GM21717 (cell line): Measurements from ENCODE around the gene LTB4R.

ENCODE experiments used
- ATAC-seq: cut with Tn5 transposase; IDR thresholded peaks from one replicate; pipeline ENCODE4 v1.9.1; 2021; ENCODE audit warnings: mild to moderate bottlenecking, moderate library complexity; ENCODE audit not compliant: unreplicated experiment

The LTB4R gene

DNA sequence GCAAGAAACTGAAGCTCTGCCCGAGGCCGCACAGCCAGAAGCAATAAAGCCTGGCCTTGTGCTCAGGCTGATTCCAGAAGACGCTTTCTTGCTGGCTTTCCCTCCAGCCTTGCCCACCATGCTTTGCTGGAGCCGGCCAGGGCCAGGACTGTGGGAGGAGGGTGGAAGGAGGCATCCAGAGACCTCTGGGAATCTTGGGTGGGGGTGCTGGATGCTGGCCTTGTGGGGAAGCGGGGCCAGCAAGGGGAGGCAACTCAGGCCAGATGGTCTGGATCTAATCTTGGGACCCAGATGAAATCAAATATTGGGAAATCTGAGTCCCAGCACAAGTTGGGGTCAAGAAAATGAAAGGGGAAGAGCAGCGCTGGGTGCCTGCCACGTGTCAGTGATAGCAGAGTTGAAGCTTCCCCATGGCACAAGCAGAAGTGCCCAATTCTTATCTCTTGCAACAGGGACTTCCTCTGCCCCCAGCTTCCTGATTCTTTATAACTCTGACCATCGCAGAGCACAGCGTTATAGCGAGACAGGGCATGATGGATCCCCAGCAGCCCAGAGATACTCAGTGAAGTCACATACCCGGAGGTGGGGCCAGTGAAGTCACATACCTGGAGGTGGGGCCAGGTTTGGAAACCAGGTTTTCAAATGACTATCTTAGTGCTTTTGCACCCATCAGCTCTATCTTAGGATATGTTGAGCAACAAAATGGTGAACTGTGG lies 33.5 kb upstream of the LTB4R start:
- ATAC-seq: no peak

DNA sequence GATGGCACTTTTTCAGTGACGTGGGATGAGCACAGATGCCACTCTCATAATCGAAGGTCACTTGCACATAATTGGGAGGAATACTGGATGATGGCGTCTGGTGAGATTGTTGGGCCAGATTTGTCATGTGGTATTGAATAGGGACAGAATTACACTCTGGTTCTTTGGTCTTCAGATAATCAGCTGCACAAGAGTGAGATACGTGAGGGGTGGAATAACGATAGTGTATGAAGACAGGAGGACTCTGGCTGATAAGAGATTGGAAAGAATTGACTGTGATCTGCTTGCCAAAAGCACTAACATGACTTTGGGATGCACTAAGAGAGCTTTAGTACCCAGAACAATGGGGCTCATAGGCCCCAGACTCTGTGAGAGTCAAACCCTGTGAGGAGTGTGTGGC lies 32.9 kb upstream of the LTB4R start:
- no peak for ATAC-seq

DNA sequence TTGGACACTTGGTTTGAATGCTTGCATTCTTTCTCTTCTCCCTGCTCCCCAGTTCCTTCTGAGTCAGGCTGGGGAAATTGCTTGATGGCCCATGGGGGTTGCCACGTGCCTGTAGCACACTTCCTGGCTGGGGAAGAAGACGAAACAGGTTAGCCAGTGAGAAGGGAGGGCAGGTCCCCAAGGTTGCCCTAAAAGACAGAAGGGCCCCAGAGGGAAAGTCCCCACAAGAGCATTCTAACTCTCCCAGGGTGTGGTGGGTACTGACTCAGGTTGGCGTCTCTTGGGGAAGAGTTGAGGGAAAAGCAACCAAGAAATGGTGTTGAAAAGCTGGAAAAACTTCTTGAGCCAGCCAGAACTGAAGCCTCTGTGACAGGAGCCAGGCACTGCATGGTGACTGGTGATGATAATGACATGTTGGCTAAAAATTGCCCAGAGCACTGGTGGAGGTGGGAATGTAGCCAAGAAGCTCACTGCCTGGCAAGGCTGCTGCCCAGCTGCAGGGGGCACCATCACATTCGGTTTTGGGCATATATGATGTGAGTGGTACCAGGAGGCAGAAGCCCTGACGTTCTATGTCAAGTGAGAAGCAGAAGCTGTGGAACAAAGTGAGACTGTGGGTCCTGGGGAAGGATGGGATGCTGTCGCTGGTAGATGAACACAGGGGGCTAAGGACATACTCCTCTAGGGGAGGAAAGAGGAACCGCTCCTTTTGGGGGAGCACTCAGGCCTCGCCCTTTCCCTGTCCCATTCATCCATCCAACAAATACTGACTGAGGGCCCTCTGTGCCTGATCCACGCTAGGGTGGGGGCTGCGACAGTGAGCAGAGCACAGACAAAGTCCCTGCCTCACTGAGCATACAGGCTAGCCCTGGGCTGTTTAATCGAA lies 31.8 kb upstream of the LTB4R start:
- no peak for ATAC-seq

DNA sequence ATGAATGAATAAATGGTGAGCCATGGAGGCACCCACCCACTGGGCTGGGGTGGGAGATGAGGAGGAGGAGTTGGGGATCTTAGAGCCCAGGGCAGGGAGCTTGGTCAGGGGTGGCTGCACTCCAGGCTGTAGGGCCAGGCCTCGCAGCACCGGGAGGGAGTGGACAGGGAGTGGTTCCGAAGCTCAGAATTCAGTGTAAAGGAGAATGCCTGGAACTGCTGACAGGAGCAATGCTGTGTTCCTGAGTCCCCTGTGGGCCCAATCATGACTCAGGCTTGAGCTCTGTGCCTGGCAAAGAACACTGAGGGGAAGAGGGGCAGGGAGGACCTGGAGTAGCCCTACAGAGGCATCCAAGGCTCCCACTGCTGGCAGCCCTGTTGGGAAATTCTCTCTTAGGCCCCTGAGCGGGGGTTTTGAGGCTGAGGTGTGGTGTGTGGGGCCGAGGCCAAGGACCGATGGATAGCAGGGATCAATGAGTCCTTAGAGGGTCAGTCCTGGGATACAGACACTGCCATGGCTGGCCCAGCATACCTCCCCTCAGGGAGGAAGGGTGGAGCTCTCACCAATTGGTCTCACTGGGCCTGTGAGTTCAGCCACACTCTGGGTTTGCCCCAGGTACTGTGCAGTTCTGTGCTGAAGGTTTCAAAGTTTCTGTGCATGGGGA lies 30.4 kb upstream of the LTB4R start:
- ATAC-seq: no peak

DNA sequence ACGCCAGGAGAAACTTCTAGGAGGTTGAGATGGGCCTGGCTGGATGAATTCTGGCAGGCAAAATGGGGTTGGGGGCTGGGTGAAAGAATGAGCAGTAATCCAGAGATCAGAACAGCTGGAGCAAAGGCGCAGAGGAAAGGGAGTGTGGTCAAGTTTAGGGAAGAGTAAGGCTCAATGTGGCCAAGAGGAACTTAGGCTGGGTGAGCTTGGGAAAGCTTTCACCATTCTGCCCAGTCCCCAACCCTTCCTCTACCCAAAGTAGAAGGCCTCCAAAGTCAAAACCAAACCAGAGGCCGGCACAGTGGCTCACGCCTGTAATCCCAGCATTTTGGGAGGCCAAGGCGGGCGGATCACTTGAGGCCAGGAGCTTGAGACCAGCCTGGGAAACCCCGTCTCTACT lies 29.7 kb upstream of the LTB4R start:
- no peak for ATAC-seq

- ATAC-seq: no peak
These were observed 28.6 kb upstream of the LTB4R start for GRCh38 chr14:24282736-24283135.

- ATAC-seq: no peak
These were observed 27.4 kb upstream of the LTB4R start for GRCh38 chr14:24283796-24284460.

- ATAC-seq: no peak
These were observed 26.7 kb upstream of the LTB4R start for GRCh38 chr14:24284501-24285035.

- no peak for ATAC-seq
These were observed 26.0 kb upstream of the LTB4R start for GRCh38 chr14:24285351-24285750.

DNA sequence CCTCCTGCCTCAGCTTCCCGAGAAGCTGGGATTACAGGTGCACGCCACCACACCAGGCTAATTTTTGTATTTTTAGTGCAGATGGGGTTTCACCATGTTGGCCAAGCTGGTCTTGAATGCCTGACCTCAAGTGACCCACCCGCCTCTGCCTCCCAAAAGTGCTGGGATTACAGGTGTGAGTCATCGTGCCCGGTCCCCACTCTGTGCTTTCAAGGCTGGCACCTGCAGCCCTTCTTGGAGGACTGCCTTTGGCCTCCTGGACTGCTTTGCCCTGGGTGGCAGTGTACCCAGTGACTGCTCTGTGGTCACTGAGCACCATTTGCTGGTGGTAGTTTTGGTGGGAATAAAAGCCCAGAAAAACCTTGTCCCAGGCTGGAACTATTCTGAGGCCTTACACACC lies 24.3 kb upstream of the LTB4R start:
- no peak for ATAC-seq

DNA sequence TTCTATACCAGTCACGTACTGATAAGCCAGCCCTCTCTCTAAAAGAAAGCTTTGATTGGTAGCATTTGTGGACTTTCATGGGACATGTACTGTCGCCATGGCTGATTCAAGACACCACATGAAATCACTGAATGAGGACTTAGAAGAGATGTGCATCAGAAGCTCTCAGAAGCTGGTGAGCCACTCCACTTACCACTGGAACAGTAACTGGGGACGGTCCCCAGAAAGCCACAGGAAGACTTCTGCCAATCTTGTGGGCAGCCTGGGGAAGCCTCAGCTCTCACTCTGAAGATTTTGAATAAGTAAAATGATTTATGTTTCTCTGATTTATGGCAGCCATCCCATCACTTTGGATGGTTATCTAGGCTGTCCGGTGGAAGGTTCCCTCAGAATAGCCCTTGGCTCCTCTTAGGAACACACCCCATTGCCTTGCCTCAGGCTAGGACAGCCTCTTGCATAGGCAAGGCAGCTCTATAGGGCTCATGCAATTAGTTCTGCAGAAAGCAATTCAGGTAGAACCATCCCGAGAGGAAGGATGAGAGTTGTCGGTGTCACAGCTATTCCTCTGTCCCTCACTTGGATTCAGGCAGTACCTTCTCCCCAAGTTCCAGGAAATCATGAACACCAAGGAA lies 21.5 kb upstream of the LTB4R start:
- no peak for ATAC-seq

- no peak for ATAC-seq
These were observed 20.6 kb upstream of the LTB4R start for GRCh38 chr14:24290746-24291145.

DNA sequence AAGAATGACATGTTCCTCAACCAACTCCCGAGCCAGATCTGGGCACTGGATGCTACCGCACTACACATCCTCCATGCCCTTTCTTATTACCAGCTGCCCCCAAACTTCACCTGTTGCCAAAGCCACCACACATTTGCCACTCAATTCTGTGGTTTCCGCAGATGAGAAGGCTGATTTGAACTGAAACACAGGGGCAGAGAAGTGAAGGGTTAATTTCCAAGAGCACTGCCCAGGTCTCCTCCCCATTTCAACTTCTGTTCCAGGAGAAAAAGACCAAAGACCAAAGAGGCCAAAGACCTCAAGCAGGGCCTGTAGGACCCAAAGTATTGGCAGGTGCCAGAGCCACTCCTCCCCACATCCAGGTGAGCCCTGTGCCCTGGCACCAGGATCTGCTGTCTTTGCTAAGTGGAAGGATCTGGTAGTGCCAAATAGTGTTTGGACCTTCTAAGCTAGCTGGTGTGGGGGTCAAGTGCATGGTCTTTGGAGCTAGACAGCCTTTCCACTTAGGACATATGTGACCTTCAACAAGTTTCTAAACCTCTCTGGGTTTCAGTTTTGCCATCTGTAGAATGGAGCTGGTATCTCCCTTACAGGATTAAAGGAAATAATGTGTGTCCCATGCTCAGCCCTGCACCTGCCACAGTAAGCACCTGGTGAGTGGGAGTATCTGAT lies 19.7 kb upstream of the LTB4R start:
- no peak for ATAC-seq

GRCh38 chr14:24292118-24292807 lies 19.0 kb upstream of the LTB4R start:
- ATAC-seq: no peak

DNA sequence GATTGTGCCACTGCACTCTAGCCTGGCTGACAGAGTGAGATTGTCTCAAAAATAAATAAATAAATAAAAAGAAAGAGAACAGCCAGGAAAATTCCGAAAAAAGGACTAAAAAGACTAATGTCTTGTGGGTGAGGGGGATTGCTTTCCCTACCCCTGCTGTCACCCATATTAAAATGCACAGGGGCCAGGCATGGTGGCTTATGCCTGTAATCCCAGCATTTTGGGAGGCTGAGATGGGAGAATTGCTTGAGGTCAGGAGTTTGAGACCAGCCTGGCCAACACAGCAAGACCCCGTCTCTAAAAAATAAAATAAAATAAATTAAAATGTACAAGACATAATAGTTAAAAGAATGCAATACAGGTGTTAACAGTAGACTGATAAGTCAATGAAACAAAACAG lies 17.8 kb upstream of the LTB4R start:
- no peak for ATAC-seq

- peak; percentile 27 for ATAC-seq
These were observed 14.8 kb upstream of the LTB4R start for GRCh38 chr14:24296341-24297157.

DNA sequence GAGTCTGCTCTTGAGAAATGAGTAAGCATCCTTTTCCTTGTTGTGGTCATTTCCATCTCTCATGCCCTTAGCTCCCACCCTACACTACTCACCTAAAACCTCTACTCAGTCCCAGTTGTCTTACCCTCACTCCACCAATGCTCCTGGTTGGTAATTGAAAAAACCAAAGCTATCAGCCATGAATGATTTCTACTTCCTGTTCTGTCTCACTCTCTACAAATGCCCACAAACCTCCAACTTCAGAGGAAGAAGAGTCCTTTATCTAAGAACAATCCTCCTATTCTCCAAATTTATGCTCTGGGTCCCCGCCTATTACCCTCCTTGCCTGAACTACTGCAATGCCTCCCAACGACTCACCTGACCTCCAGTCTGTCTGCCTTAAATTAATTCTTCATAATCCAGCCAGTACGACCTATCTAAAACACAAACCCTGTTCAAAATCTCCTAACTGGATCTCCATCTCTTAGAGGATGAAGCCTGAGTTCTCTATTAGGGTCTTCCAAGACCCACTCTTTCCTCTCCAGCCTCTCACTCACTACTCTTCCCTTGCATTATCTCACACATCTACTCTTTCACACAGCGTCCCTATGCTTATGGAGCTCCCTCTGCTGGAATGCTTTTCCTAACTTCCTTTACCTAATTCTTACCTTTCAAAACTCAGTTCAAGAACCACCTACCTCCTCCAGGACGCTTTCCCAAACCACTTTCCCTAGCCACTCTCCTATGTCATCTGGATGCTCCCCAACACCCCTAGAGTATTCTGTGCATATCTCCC lies 13.9 kb upstream of the LTB4R start:
- ATAC-seq: peak; percentile 22

DNA sequence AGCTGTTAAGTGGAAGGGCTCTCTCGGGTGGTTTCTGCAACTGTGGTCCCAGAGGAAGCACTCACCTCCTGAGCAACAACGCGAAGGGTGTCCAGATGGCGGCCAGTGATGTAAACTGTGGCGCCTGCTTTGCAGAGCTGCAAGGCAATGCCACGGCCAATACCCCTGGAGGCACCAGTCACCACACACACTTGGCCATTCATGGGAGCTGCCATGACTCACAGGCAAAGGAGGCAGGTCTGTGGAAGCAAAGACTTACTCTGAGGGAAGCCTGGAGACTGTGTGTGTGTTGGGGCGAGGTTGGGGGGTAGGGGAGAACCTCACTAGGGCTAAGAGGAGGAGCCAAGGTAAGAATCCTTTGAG lies 12.4 kb upstream of the LTB4R start:
- ATAC-seq: no peak
